DOHH2 (cell line): ENCODE data around the gene SAPCD1.

Source experiments
- EZH2phosphoT487 ChIP-seq: fragments of 200-600 bp; sonication (generic); IDR thresholded peaks from 2 replicates; pipeline ENCODE4 v1.6.1; 2017; ENCODE audit warnings: borderline replicate concordance, mild to moderate bottlenecking, antibody characterized with exemption, low read length, moderate library complexity, mixed read lengths
- TF ChIP-seq, protein P1 (sequence below): fragments of 200-600 bp; sonication (generic); IDR thresholded peaks from one replicate; pipeline ENCODE4 v1.5.1; 2014; ENCODE audit warnings: antibody characterized with exemption, mild to moderate bottlenecking, low read depth, low read length; ENCODE audit not compliant: poor library complexity, severe bottlenecking

DNA sequence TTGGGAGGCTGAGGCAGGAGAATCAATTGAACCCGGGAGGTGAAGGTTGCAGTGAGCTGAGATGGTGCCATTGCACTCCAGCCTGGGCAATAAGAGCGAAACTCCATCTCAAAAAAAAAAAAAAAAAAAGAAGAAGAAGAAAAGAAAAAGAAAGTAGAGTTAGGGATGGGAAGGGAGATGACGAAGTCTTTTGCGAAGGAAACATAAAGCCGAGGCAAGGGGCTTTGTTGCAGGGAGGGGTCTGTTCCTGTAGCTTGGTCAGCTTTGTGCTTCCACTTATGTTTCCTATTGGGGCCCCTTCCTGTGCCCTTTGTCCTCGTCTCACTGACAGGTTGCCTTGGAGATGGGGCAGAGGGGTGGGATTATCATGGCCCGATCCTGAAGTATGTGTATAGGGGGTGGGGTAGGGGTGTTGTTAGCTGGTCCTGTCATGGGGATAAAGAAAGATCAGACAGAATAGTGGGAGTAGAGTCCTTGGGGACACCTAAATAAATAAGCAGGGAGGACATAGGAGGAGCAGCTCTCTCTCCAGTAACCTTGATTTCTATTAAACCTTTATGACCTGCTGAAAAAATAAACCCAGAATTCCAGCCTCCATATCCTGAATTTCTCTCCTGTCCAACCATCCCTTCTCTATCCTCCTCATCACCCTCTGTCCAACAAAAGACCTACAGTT, 25.0 kb upstream of the SAPCD1 start:
- TF ChIP-seq, protein P1, sequence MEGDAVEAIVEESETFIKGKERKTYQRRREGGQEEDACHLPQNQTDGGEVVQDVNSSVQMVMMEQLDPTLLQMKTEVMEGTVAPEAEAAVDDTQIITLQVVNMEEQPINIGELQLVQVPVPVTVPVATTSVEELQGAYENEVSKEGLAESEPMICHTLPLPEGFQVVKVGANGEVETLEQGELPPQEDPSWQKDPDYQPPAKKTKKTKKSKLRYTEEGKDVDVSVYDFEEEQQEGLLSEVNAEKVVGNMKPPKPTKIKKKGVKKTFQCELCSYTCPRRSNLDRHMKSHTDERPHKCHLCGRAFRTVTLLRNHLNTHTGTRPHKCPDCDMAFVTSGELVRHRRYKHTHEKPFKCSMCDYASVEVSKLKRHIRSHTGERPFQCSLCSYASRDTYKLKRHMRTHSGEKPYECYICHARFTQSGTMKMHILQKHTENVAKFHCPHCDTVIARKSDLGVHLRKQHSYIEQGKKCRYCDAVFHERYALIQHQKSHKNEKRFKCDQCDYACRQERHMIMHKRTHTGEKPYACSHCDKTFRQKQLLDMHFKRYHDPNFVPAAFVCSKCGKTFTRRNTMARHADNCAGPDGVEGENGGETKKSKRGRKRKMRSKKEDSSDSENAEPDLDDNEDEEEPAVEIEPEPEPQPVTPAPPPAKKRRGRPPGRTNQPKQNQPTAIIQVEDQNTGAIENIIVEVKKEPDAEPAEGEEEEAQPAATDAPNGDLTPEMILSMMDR, result no peak
- no peak for TF ChIP-seq EZH2phosphoT487
